A549 (cell line): Measurements from ENCODE around the gene CELF2. TPM values are rescaled to one million over a fixed set of nuclear protein-coding genes. Genes with fewer than 3 reads are reported as not detected.

ENCODE experiments used
- ATAC-seq, 2 experiments: fragments of 200-7000 bp in 1 of 2; fragments of >200 bp in 1 of 2; cut with Nextera tagmentation in 1 of 2; cut with Tn5 transposase in 1 of 2; 3 replicates each; pipeline versions ENCODE4 v1.8.0 to v1.9.1; 2018 to 2020; ENCODE audit warnings: mild to moderate bottlenecking in 1 of 2, moderate library complexity in 1 of 2
- CTCF ChIA-PET: fragments of 300-600 bp; sonication (Branson Sonifier 250); formaldehyde crosslinking; extraction: SDS; loops from one replicate; lab custom pipeline; 2021; ENCODE audit warnings: antibody characterized with exemption, inconsistent platforms; lab: Yijun Ruan, JAX
- POLR2A ChIA-PET: fragments of 350-600 bp; formaldehyde crosslinking; extraction: SDS; loops from one replicate; lab custom pipeline; 2021; ENCODE audit warnings: antibody characterized with exemption, inconsistent platforms; lab: Yijun Ruan, JAX
- DNase-seq, 2 experiments: peaks; one replicate each; pipeline versions ENCODE4 v3.0.0 to v3.0.0-alpha.2; 2011 to 2016; ENCODE audit warnings: low read depth in 1 of 2, low spot score in 1 of 2
- FAIRE-seq: peaks from 2 replicates; lab custom pipeline; 2011; peaks lifted over from hg19 to GRCh38; lab: Jason Lieb, UNC
- H3K27ac ChIP-seq, 2 experiments: fragments of >200 bp; sonication (Bioruptor Twin); formaldehyde crosslinking; 3 replicates each; pipeline ENCODE4 v1.5.1; 2016 to 2017
- H3K4me1 ChIP-seq: fragments of >200 bp; sonication (Bioruptor Twin); formaldehyde crosslinking; 3 replicates; pipeline ENCODE4 v1.6.1; 2016
- H3K4me2 ChIP-seq: fragments of >200 bp; sonication (Bioruptor Twin); formaldehyde crosslinking; 3 replicates; pipeline ENCODE4 v1.6.1; 2016
- H3K4me3 ChIP-seq: fragments of >200 bp; sonication (Bioruptor Twin); formaldehyde crosslinking; 3 replicates; pipeline ENCODE4 v1.5.1; 2016
- H3K9me3 ChIP-seq: fragments of >200 bp; sonication (Bioruptor Twin); formaldehyde crosslinking; 3 replicates; pipeline ENCODE4 v1.6.1; 2016
- BCL3 ChIP-seq: fragments of >200 bp; sonication (Bioruptor Twin); formaldehyde crosslinking; IDR thresholded peaks from 3 replicates; pipeline ENCODE4 v1.6.1; 2016
- BHLHE40 ChIP-seq: IDR thresholded peaks from 2 replicates; pipeline ENCODE4 v1.6.1; 2012; ENCODE audit warnings: low read depth, low read length, inconsistent platforms
- CHD2 ChIP-seq: fragments of 150-350 bp; IDR thresholded peaks from 2 replicates; pipeline ENCODE4 v1.6.1; 2014; ENCODE audit warnings: low read length; ENCODE audit not compliant: partially characterized antibody
- E2F6 ChIP-seq: IDR thresholded peaks from 2 replicates; pipeline ENCODE4 v1.6.1; 2012; ENCODE audit warnings: low read depth, borderline replicate concordance
- EHMT2 ChIP-seq: fragments of 200-600 bp; sonication (generic); IDR thresholded peaks from 2 replicates; pipeline ENCODE4 v1.6.1; 2016; ENCODE audit warnings: antibody characterized with exemption, low read depth, mild to moderate bottlenecking, moderate library complexity
- EP300 ChIP-seq, 2 experiments: fragments of >200 bp; sonication (Bioruptor Twin); formaldehyde crosslinking; IDR thresholded peaks; 2 replicates in 1 of 2; 3 replicates in 1 of 2; pipeline ENCODE4 v1.6.1; 2016 to 2017
- FOSL2 ChIP-seq, 2 experiments: fragments of 450-650 bp in 1 of 2; fragments of >200 bp in 1 of 2; sonication (Bioruptor Twin) in 1 of 2; formaldehyde crosslinking; IDR thresholded peaks; 2 replicates each; pipeline versions ENCODE4 v1.5.0 to v1.6.1; 2016 to 2020; ENCODE audit warnings: mild to moderate bottlenecking in 1 of 2, moderate library complexity in 1 of 2
- FOXS1 ChIP-seq: fragments of 250-450 bp; sonication (Bioruptor Pico); IDR thresholded peaks from 2 replicates; pipeline ENCODE4 v1.5.0; 2020; ENCODE audit warnings: mild to moderate bottlenecking, moderate library complexity
- GATA3 ChIP-seq: IDR thresholded peaks from 2 replicates; pipeline ENCODE4 v1.6.1; 2012; ENCODE audit warnings: borderline replicate concordance
- HES2 ChIP-seq: fragments of >200 bp; sonication (Bioruptor Twin); formaldehyde crosslinking; IDR thresholded peaks from 2 replicates; pipeline ENCODE4 v1.6.1; 2016
- HEYL ChIP-seq: fragments of 250-450 bp; sonication (Bioruptor Pico); IDR thresholded peaks from 2 replicates; pipeline ENCODE4 v1.8.0; 2021; ENCODE audit warnings: mild to moderate bottlenecking, moderate library complexity
- HMGXB4 ChIP-seq: fragments of 250-450 bp; sonication (Bioruptor Pico); IDR thresholded peaks from 2 replicates; pipeline ENCODE4 v1.5.0; 2021; ENCODE audit warnings: mild to moderate bottlenecking, moderate library complexity, borderline replicate concordance
- HOXB13 ChIP-seq: fragments of 250-450 bp; sonication (Bioruptor Pico); IDR thresholded peaks from 2 replicates; pipeline ENCODE4 v1.5.0; 2020; ENCODE audit warnings: low read depth, mild to moderate bottlenecking, moderate library complexity
- JUN ChIP-seq, 2 experiments: fragments of >200 bp; sonication (Bioruptor Twin); formaldehyde crosslinking; IDR thresholded peaks; 2 replicates in 1 of 2; 3 replicates in 1 of 2; pipeline ENCODE4 v1.6.1; 2016 to 2017
- KDM5A ChIP-seq: fragments of 200-600 bp; sonication (generic); IDR thresholded peaks from 2 replicates; pipeline ENCODE4 v1.6.1; 2016; ENCODE audit warnings: antibody characterized with exemption, mild to moderate bottlenecking
- MAFK ChIP-seq: fragments of 450-650 bp; IDR thresholded peaks from 2 replicates; pipeline ENCODE4 v1.6.1; 2014; ENCODE audit not compliant: partially characterized antibody
- NPAS2 ChIP-seq: fragments of 250-450 bp; sonication (Bioruptor Pico); IDR thresholded peaks from 2 replicates; pipeline ENCODE4 v1.8.0; 2022; ENCODE audit warnings: mild to moderate bottlenecking, moderate library complexity, borderline replicate concordance
- PHF8 ChIP-seq: fragments of 200-600 bp; sonication (generic); IDR thresholded peaks from 2 replicates; pipeline ENCODE4 v1.6.1; 2016; ENCODE audit warnings: low read depth, mild to moderate bottlenecking, antibody characterized with exemption, moderate library complexity, borderline replicate concordance
- POLR2AphosphoS2 ChIP-seq: conservative IDR thresholded peaks from 2 replicates; pipeline ENCODE4 v1.6.1; 2012; ENCODE audit warnings: low read length, improper control_type of control experiment, inconsistent platforms
- RAD21 ChIP-seq, 2 experiments: fragments of >200 bp in 1 of 2; sonication (Bioruptor Twin) in 1 of 2; formaldehyde crosslinking in 1 of 2; IDR thresholded peaks in 1 of 2; conservative IDR thresholded peaks in 1 of 2; 2 replicates in 1 of 2; 3 replicates in 1 of 2; pipeline ENCODE4 v1.6.1; 2012 to 2018; ENCODE audit warnings: inconsistent platforms in 1 of 2
- RARB ChIP-seq: fragments of 250-450 bp; sonication (Bioruptor Pico); IDR thresholded peaks from 2 replicates; pipeline ENCODE4 v1.8.0; 2021; ENCODE audit warnings: mild to moderate bottlenecking, moderate library complexity
- REST ChIP-seq: fragments of 200-600 bp; sonication (generic); IDR thresholded peaks from 2 replicates; pipeline ENCODE4 v1.6.1; 2016; ENCODE audit warnings: antibody characterized with exemption, mild to moderate bottlenecking, moderate library complexity
- RNF2 ChIP-seq: fragments of 200-600 bp; sonication (generic); IDR thresholded peaks from 2 replicates; pipeline ENCODE4 v1.6.1; 2016; ENCODE audit warnings: low read depth, mild to moderate bottlenecking, antibody characterized with exemption, moderate library complexity, borderline replicate concordance
- SREBF2 ChIP-seq: fragments of 450-650 bp; IDR thresholded peaks from 2 replicates; pipeline ENCODE4 v1.6.1; 2014; ENCODE audit warnings: mild to moderate bottlenecking, moderate library complexity
- ZC3H11A ChIP-seq: fragments of 450-650 bp; IDR thresholded peaks from 2 replicates; pipeline ENCODE4 v1.6.1; 2014; ENCODE audit warnings: antibody characterized with exemption, mild to moderate bottlenecking
- ZFP36 ChIP-seq: fragments of 450-650 bp; IDR thresholded peaks from 2 replicates; pipeline ENCODE4 v1.6.1; 2014; ENCODE audit warnings: borderline replicate concordance; ENCODE audit not compliant: partially characterized antibody
- ZSCAN20 ChIP-seq: fragments of 250-450 bp; sonication (Bioruptor Pico); IDR thresholded peaks from 2 replicates; pipeline ENCODE4 v1.8.0; 2022; ENCODE audit warnings: mild to moderate bottlenecking, moderate library complexity
- WGBS: methylation state at CpG from one replicate; pipeline ENCODE4 v1.1.6; 2017; ENCODE audit errors: missing lambda C conversion rate; 5-methylcytosine and 5-hydroxymethylcytosine counted together
- polyA plus RNA-seq, 4 experiments: library from polyadenylated mRNA; depleted of rRNA in 3 of 4; stranded (reverse); fragments of >200 nt; fragmentation: RNase III in 1 of 4; extraction: RNeasy Plus Mini Kit Qiagen cat#74134 plus additional on column Dnase treatment in 1 of 4; gene quantifications; 2 replicates in 3 of 4; 3 replicates in 1 of 4; pipeline ENCODE4 v1.2.3, GENCODE V29; 2011 to 2017

The CELF2 gene
- polyA plus RNA-seq, 2 of the 4 experiments (the other 2 are of a cell fraction), result 0.01 to 0.03 TPM

GRCh38 chr10:11329062-11329673 lies 311.5 kb downstream of the CELF2 start:
- Histone ChIP-seq H3K4me3 (no peak overlapping the region), H3K4me1 (no peaks in the 10 kb centered on the region), H3K4me2 (no peak overlapping the region), H3K27ac (no peak overlapping the region), H3K9me3 (no peaks in the 10 kb centered on the region)
- WGBS, result 44% methylated on average over 12 of the region's 12 CpGs
- no peak for DNase-seq
- no peak for FAIRE-seq
- TF ChIP-seq SREBF2 (no peak), JUN (IDR thresholded peaks at IDR 0.05) (no peak), BHLHE40 (no peak), BCL3 (no peak), FOXS1 (CRISPR knock-in tag) (no peak), EP300 (IDR thresholded peaks at IDR 0.05) (no peak), KDM5A (no peak), HMGXB4 (CRISPR knock-in tag) (no peak), EHMT2 (no peak), HEYL (CRISPR knock-in tag) (no peak), PHF8 (no peak), MAFK (no peak), ZC3H11A (no peak), NPAS2 (CRISPR knock-in tag) (no peak), RAD21 (conservative IDR thresholded peaks at IDR 0.05 in 1 of 2, IDR thresholded peaks at IDR 0.05 in 1 of 2) (no peak), REST (no peak), HES2 (no peak), ZFP36 (no peak)
- ChIA-PET CTCF (no interaction called here), POLR2A (no interaction called here)
- no peak for ATAC-seq

- FAIRE-seq, result no peak
- POLR2A ChIA-PET, result no interaction called here
- TF ChIP-seq EHMT2, result no peak
- TF ChIP-seq HOXB13, result no peak
- TF ChIP-seq E2F6, result no peak
- TF ChIP-seq RARB (CRISPR knock-in tag), result no peak
- no peak for TF ChIP-seq NPAS2 (CRISPR knock-in tag)
- no peak for TF ChIP-seq BHLHE40
- TF ChIP-seq GATA3, result no peak
- TF ChIP-seq PHF8, result no peak
- TF ChIP-seq FOSL2 (IDR thresholded peaks at IDR 0.05), result no peak
- TF ChIP-seq FOSL2 (CRISPR knock-in tag; IDR thresholded peaks at IDR 0.05), result no peak
- no peak for TF ChIP-seq HEYL (CRISPR knock-in tag)
- TF ChIP-seq RAD21 (conservative IDR thresholded peaks at IDR 0.05 in 1 of 2, IDR thresholded peaks at IDR 0.05 in 1 of 2), result no peak
- TF ChIP-seq ZSCAN20 (CRISPR knock-in tag), result no peak
- TF ChIP-seq CHD2, result no peak
- TF ChIP-seq RNF2, result no peak
- no peak for TF ChIP-seq POLR2AphosphoS2
These were observed 312.8 kb downstream of the CELF2 start for GRCh38 chr10:11330383-11331045.

More at GRCh38 chr10:11330383-11331045, 312.8 kb downstream of the CELF2 start:
- Histone ChIP-seq H3K9me3 (no peaks in the 10 kb centered on the region), H3K4me3 (no peak overlapping the region), H3K4me2 (no peak overlapping the region), H3K27ac (no peak overlapping the region), H3K4me1 (no peaks in the 10 kb centered on the region)
- 68% methylated on average over 8 of the region's 8 CpGs for WGBS
- CTCF ChIA-PET, result no interaction called here
- DNase-seq (no peak), ATAC-seq (no peak)
